ENCODE measurements around the gene SSTR4. TPM values are rescaled to one million over a fixed set of nuclear protein-coding genes. Genes with fewer than 3 reads are reported as not detected.

The SSTR4 gene
- total RNA-seq, 2 experiments from 2014 or later = not detected

DNA sequence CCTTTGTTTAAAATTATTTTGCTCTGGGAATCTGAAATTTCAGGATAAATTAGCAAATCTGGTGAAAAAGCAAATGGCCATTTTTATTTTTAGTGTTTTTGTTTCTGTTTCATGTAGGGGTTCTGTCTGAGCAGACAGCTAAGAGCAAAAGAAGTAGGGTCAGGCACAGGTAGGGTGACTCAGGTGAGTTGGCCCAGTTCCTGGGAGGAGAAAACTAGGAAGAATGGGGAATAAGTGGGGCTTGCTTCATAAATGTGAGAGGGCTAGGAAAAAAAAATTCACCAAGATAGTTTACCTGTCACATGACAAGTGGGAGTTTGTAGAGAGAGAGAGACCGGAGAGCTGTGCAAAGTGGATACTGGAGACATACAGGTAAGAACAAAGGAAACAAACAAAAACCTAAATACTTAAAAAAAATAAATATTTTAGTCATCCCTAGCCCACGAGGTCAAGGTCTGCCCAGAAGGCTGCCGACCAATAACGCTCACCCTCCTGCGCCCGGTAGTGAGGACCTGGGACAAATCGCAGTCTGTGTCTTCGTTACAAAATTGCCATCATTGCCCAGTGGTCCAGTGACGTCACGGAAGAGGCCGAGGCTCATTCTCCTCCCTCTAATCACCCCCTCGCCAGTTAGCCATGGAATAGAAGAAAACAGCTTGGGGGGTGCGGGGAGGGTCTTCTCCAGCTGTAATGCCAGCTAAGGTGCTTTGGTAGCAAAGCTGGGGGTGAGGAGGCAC, 12.1 kb downstream of the SSTR4 start:
- no peaks in the 10 kb centered on the region for H3K9me3 ChIP-seq (ENCODE audit: low read length)
- H3K27ac ChIP-seq (ENCODE audit: low read depth, low read length, poor library complexity, severe bottlenecking) = no peak overlapping the region
- no peak overlapping the region for H3K4me2 ChIP-seq (ENCODE audit: low read length)
- TF ChIP-seq, protein P1, sequence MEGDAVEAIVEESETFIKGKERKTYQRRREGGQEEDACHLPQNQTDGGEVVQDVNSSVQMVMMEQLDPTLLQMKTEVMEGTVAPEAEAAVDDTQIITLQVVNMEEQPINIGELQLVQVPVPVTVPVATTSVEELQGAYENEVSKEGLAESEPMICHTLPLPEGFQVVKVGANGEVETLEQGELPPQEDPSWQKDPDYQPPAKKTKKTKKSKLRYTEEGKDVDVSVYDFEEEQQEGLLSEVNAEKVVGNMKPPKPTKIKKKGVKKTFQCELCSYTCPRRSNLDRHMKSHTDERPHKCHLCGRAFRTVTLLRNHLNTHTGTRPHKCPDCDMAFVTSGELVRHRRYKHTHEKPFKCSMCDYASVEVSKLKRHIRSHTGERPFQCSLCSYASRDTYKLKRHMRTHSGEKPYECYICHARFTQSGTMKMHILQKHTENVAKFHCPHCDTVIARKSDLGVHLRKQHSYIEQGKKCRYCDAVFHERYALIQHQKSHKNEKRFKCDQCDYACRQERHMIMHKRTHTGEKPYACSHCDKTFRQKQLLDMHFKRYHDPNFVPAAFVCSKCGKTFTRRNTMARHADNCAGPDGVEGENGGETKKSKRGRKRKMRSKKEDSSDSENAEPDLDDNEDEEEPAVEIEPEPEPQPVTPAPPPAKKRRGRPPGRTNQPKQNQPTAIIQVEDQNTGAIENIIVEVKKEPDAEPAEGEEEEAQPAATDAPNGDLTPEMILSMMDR (conservative IDR thresholded peaks at IDR 0.05; ENCODE audit: low read length) = no peak
- no peak for TF ChIP-seq EZH2phosphoT487 (IDR thresholded peaks at IDR 0.05; ENCODE audit: borderline replicate concordance, low read depth, low read length)
- H3K4me3 ChIP-seq (ENCODE audit: low read depth, low read length, poor library complexity, severe bottlenecking) = no peak overlapping the region
- no peaks in the 10 kb centered on the region for H3K4me1 ChIP-seq (ENCODE audit: insufficient read depth, low read length, poor library complexity, severe bottlenecking)
- no peaks in the 10 kb centered on the region for H3K36me3 ChIP-seq (ENCODE audit: insufficient read depth, low read length)
- no peaks in the 10 kb centered on the region for H3K79me2 ChIP-seq (ENCODE audit: insufficient read depth, low read depth, low read length)
- H3K9me2 ChIP-seq (ENCODE audit: insufficient read depth, low read length) = no peaks in the 10 kb centered on the region
- no peaks in the 10 kb centered on the region for H4K20me1 ChIP-seq (ENCODE audit: insufficient read depth, low read length)
- DNase-seq (ENCODE audit: low spot score) = no peak
- ChIA-PET CTCF (ENCODE audit: unreplicated experiment) (no interaction called here), POLR2A (no interaction called here)
- BruUV-seq (replicated peaks) = no TSS peak
- intact Hi-C loops (cut with micrococcal nuclease; ENCODE audit: unreplicated experiment) = no loop called here
- H2AFZ ChIP-seq (ENCODE audit: low read length) = no peak overlapping the region

DNA sequence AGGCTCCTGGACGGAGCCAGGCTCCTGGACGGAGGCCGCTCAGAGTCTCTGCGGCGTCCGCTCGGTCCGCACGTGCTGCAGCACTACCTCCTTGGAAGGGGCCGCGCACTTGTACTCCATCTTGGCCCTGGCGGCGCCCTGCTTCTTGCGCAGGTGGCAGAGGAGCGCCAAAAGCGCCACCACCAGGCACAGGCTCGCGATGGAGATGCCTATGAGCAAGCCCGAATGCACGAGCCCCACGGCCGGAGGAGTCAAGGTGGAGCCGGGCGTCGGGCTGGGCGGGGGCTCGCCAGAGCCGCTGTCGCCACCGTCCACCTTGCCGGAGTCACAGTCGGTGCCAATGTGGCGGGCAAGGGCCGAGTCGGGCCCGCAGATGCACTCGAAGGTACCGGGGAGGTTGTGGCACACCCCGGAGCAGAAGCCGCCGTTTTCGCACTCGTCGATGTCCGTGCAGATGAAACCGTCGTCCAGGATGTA, 12.7 kb downstream of the SSTR4 start:
- TF ChIP-seq EZH2phosphoT487 (IDR thresholded peaks at IDR 0.05; ENCODE audit: borderline replicate concordance, low read depth, low read length) = no peak
- TF ChIP-seq, protein P1 (conservative IDR thresholded peaks at IDR 0.05; ENCODE audit: low read length) = no peak
- no peak overlapping the region for H3K27ac ChIP-seq (ENCODE audit: low read depth, low read length, poor library complexity, severe bottlenecking)
- H3K4me3 ChIP-seq (ENCODE audit: low read depth, low read length, poor library complexity, severe bottlenecking) = no peak overlapping the region
- CTCF ChIA-PET (ENCODE audit: unreplicated experiment) = no interaction called here
- no peaks in the 10 kb centered on the region for H3K79me2 ChIP-seq (ENCODE audit: insufficient read depth, low read depth, low read length)
- BruUV-seq (replicated peaks) = no TSS peak
- POLR2A ChIA-PET = no interaction called here
- no peaks in the 10 kb centered on the region for H3K9me2 ChIP-seq (ENCODE audit: insufficient read depth, low read length)
- H3K9me3 ChIP-seq (ENCODE audit: low read length) = no peaks in the 10 kb centered on the region
- no peaks in the 10 kb centered on the region for H3K36me3 ChIP-seq (ENCODE audit: insufficient read depth, low read length)
- DNase-seq (ENCODE audit: low spot score) = no peak
- intact Hi-C loops (cut with micrococcal nuclease; ENCODE audit: unreplicated experiment) = no loop called here
- H3K4me1 ChIP-seq (ENCODE audit: insufficient read depth, low read length, poor library complexity, severe bottlenecking) = no peaks in the 10 kb centered on the region
- H2AFZ ChIP-seq (ENCODE audit: low read length) = no peak overlapping the region
- no peaks in the 10 kb centered on the region for H4K20me1 ChIP-seq (ENCODE audit: insufficient read depth, low read length)
- no peak overlapping the region for H3K4me2 ChIP-seq (ENCODE audit: low read length)
